DMS79 treated with DMSO at 0.1 percent for 48 hours (cell line): ENCODE results near the gene SREK1.
A peak's percentile ranks its signal among the peaks of the same experiment; 100 is the strongest.

ENCODE experiments used
- DNase-seq: peaks from one replicate; lab custom pipeline; 2025; lab: John Stamatoyannopoulos, UW

Gene SREK1

DNA sequence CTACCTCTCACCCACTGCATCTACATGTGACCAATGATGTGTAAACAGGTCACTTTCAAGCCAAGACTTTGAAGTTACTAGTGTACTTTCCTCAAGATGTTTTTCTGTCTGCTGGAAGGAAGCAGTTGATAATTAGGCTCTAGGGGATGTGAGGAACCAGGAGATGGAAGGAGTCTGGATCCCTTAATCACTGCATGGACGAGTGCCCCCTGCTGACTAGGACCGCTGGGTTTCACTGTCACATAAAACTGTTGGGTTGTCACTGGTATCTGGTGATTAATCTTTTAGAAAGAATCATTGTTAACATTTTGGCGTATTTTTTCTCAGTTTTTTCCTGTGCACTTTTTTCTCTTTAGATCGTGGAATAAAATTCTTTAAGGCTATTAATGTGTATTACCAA, 79.5 kb downstream of the SREK1 start:
- DNase-seq, result no peak

DNA sequence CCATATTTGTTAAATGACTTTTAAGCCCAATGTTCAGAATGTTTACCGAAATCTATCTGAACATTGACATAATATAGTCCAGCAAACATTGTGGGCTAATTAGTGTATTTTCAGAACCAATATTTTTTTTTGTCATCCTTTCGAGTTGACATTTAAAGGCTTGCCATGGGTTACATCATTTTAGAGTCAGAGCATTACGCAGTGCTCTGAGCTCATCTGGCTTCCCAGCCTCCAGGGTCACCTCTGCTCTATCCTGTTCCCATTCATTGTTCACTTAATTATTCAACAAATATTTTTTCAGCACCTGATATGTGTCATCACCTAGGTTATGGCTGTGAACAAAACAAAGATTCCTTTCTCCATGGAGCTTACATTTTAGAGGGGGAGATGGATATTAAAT, 80.2 kb downstream of the SREK1 start:
- no peak for DNase-seq

DNA sequence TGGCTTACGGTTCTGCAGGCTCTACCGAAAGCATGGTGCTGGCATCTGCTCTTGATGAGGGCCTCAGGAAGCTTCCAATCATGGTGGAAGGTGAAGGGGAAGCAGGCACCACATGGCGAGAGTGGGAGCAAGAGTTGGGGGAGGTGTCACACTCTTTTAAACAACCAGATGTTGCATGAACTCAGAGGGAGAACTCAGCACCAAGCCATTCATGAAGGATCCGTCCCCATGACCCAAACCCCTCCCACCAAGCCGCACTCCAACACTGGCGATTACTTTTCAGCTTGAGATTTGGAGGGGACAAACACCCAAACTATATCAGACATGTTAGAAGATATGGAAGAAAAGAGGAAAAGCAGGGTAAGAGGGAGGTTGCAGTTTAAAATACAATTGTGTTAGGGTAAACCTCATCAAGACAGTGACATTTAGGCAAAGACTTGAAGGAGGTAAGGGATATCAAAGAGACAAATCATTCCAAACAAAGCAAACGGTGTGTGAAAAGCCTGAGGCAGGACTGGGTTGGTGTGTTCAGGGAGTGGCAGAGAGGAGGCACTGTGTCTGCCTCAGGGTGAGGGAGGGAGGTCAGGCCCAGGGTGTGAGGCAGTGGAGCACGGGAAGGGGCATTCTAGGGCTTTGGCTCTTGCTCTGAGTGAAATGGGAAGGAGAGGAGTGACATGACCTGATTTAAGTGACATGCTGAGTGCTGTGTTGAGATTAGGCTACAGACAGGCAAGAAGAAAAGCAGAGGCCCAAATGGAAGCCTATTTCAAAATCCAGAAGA, 80.9 kb downstream of the SREK1 start:
- no peak for DNase-seq

DNA sequence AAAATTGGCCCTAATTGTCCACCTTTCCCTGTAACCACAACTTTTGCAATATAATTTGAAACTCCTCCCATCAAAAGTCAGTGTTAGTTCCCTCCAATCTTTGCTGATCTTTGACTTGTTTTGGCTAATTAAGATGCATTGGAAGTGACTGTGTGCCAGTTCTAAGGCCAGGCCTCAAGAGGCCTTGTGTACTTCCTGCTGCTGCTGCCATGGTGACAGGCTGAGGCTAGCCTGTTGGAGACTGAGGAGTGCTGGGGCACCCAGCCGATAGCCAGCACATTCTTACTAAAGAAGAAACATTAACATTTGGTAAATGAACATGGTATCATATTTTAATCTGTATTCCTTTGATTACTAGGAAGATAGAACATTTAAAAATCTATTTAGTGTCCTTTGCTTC, 86.5 kb downstream of the SREK1 start:
- DNase-seq, result peak; percentile 0

DNA sequence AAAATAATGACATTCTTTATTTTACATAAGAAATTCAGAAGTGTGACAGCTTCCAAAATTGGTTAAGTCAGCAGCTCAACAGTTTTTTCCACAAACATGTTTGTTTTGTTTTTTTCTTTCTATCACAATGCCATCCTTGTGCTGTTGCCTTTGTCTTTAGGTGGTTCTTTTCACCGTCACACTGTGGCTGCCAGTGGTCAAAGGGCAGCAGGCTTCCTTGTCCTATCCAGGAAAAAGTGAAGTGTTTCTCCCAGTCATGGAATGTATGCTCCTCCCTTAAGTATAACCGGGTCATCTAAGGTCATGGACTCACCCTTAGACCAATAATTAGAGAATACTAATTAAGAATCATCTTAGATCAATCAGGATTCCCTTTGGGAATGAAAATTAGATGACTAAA, 87.4 kb downstream of the SREK1 start:
- DNase-seq, result no peak

DNA sequence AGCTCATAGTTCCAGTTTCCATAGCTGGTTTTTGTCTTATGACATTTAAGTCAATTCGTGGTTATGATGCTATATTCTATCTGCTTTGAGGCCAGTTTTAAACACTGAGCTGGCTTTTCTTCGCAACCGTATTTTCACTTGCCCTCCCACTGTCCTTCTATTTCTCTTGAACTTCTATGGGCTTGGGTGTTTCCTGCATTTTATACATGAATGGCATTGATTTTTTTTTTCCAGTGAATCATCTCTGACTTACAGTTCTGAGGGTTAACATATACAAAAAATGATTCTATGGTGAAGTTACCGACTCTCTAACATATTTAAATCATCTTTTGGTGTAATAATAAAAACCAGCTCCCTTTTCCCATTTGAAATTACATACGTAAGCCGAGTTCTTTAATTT, 88.2 kb downstream of the SREK1 start:
- DNase-seq, result no peak

DNA sequence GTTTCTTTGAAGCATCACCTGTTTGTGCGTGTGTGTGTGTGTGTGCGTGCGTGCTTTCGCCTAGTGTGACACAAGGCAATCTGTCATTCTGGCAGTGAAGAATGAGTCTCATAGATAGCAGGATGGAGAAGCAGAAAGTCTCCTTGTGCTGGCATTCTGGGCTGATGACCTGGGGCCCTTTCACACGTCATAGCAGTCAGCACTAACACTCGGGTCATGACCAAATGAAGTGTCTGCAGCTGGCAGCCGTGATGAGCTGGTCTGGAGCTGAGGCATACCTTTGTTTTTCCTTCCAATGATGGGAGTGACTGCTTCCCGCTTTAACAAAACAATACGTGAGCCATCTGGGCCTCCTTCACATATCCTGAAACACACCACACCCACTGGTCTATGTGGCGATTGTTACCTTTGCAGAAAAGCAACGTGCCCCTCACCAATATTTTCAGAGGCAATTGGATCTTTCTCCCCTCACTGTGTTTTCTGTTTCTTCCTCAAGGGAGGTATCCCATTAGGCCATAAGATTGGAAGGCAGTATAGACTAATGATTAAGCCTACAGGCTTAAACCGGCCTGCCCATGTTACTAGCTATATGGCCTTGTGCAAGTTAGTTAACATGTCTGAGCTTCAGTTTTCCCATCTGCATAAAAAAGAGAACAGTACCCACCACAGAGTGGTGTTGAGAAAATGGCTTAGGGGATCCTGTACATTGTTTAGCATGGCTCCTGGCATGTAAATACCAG, 88.8 kb downstream of the SREK1 start:
- DNase-seq, result no peak
